ENCODE results near the gene CRACDL.

Gene CRACDL

DNA sequence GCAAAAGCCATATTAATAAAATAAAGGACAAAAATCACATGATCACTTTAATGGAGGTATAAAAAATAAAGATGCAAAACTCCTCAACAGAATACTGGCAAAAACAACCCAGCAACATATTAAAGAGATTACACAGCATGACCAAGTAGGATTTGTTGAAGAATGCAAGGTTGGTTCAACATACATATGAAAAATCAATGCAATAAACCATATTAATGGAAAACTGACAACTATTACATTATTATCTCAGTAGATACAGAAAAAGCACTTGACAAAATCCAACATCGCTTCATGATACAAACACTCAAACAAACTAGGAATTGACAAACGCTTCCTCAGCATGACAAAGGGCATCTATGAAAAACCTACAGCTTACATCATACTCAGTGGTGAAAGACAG lies 76.7 kb downstream of the CRACDL start:
- no peak for DNase-seq (ENCODE audit: low read depth in 2 of 2)

DNA sequence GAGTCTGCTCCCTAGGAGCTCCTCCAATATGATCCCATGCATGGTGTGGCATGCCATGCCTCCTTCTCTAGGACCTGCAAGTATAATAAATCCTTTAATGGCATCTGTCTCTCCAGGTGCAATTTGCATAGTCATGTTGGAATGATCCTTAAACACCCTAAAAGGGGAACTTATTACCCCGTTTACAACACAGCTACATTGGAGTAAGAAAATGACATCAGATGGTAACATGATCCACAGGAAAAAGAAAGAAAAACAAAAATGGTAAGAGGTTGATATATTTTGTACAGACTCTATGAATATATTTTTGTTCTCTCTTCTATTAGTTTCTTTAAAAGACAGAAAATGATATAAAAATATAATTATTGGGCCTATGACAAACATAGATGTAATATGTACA lies 79.0 kb downstream of the CRACDL start:
- DNase-seq (ENCODE audit: low read depth in 2 of 2) = no peak

DNA sequence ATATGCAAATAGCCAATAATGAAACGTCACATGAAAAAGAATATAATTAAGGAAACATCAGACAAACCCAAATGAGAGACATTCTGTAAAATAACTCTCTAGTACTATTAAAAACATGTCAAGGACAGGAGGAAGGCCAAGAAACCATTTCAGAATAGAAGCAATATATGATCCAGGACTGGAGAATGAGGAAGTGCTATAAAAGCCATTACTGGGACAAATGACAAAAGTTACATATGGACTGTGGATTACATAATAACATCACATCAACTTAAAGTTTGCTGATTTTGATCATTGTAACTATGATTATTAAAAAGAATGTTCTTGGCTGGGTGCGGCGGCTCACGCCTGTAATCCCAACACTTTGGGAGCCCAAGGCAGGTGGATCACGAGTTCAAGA lies 81.3 kb downstream of the CRACDL start:
- DNase-seq (ENCODE audit: low read depth in 2 of 2) = no peak

DNA sequence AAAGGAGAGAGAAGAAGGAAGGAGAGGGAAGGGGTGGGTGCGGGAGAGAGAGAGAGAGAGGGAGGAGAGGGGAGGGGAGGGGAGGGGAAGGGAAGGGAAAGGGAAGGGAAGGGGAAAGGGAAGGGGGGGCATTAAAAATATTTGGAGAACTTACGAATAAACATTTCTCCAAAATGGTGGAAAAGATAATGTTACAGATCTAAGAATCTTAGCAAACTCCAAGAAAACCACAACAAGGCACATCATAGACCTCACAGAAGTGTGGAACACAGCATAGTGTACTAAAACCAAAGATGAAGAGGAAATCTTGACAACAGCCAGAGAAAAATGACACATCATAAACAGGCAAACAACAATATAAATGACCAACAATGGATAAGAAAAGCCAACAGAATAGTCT lies 83.1 kb downstream of the CRACDL start:
- DNase-seq (ENCODE audit: low read depth in 2 of 2) = no peak

DNA sequence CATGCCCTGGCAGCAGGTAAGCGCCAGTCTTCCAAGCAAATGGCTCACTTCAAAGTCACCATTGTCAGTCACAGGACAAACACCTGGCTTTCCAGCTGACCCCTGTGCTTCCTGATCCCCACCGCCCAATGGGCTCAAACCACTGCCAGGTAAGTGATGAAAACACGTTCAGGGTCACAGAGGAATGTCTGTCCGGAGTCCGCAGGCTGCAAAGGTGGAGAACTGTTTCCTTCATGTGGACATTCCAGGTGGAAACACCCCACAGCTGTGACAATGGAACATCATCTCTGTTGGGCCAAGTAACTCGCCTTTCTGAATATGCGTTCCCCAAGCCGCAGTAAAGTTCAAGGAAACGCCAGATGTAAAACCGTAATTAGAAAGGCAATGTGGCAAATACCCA lies 86.0 kb downstream of the CRACDL start:
- DNase-seq (ENCODE audit: low read depth in 2 of 2) = no peak

DNA sequence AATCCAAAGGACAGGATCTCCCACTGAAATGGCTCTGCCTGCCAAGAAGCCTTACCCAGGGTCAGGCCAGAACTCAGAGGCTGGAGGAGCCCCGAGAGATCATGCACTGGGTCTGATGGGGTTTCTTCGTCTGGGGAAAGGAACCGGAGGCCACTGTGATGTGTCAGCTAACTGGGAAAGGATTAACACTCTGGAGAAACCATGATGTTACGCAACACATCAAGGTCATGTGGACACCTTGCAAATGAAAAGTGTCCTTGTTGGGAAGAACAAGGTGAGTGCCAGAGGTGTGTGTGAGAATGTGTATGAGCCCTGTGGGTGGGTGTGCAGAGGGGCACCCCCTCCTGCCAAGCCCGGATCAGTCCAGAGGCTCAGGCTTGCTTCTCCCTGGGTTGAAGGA lies 86.9 kb downstream of the CRACDL start:
- DNase-seq (ENCODE audit: low read depth in 2 of 2) = no peak

DNA sequence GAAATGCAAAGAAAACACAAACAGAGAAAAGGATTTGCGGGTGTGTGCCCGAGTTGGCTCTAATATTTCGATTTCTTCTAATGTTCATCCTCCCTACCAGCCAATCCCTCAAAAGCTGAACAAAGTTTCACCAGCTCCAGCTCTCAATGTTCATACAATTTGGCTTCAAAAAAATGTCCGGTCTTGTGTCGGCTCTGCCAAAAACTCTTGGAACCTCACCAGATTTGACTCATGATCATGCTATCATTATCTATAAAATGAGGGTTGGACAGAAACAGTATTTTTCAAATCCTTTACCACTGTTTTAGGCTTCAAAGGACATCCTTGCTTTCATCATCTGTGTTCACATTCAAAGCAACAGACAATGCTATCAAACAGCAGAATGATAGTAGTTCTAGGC lies 88.2 kb downstream of the CRACDL start:
- no peak for DNase-seq (ENCODE audit: low read depth in 2 of 2)

DNA sequence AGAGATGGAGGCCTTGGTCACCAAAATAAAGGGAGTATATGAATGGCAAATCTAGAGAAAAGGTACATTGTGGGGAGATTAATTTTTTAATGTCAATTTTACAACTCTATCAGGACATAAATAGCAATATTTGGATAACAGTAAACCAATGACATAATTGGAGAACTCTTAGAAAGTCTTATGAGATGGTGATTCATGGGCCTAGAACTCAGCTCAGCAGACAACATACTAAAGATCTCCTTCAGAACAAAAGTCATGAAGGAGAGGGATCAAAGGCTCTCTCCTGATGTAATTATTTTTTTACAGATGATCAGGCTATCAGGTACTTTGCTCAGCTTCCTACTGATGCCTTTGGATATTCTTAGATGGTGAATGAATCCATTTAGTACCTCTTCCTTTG lies 90.0 kb downstream of the CRACDL start:
- no peak for DNase-seq (ENCODE audit: low read depth in 2 of 2)

DNA sequence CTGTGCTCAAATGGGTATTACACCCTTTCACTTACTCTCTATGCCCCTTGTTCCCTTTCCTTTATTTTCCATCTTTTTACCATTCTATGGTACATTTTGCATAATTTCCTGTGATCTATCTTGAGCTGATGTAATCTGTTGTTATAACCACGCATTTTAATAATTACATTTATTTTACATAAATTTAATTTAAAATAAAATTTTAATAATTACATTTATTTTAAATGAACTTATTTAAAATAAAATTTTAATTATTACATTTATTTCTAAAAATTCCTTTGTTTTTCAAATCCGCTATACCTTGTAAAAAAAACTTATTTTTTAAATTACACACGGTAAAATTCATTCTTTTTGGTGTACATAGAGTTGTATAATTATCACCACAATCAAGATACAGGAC lies 93.9 kb downstream of the CRACDL start:
- no peak for DNase-seq (ENCODE audit: low read depth in 2 of 2)

DNA sequence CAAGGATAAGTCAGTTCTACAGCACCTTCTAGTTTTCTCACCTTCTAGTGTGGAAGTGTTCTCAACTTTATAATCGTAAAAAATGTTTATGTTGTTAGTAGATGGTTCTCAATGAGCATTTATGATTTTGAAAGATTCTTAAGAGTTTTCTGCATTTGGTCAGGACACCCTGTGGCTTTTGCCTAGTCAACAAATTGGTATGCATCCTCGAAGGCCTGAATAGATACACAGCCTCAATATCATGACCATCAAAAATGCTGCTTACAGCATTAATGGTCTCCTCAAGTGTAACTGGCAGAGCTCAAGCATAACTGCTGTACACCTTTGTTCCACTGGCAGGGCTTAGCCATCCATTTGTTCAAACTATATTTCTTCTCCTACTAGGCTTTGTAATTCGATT lies 96.7 kb downstream of the CRACDL start:
- no peak for DNase-seq (ENCODE audit: low read depth in 2 of 2)

DNA sequence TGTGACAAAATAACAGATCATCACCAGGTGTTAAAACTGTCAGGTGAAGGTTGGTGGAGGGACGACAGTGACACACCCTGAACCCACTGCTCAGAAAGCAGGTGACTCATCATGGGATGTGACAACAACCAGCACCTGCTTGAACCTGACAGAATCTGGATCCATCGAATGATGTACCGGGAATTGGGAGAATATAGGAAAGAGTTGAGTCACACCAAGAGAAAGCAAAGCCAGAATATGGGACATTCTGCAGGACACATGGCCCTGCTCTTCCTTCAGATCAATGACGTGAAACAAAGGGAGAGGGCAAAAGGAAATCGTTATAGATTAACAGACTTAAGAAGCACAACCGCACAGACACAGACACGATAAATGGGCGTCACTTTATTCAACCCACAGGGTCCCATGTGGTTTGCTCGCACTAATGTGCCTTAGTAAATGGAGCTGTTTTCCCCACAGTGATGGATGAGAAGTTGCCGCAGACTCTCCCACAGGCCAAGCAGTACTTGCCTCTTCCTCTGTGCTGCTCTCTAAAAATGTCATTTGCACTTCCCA lies 100.1 kb downstream of the CRACDL start:
- DNase-seq (ENCODE audit: low read depth in 2 of 2) = no peak

DNA sequence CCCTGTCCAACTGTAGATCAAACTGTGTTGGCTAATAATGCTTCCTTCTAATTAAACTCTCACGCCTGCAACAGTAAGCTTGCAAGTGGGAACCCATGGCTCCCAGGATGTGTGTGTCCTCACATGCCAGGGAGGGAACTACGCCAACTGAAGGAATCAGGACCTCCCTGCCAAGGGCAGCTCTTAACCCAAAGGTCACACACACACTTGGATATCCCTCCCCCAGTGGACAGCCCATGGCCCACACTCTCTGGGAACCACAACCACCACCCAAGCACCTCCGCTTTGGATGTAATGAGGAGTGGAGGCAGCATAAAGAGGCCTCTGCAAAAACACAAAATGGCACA lies 102.1 kb downstream of the CRACDL start:
- DNase-seq (ENCODE audit: low read depth in 2 of 2) = no peak

DNA sequence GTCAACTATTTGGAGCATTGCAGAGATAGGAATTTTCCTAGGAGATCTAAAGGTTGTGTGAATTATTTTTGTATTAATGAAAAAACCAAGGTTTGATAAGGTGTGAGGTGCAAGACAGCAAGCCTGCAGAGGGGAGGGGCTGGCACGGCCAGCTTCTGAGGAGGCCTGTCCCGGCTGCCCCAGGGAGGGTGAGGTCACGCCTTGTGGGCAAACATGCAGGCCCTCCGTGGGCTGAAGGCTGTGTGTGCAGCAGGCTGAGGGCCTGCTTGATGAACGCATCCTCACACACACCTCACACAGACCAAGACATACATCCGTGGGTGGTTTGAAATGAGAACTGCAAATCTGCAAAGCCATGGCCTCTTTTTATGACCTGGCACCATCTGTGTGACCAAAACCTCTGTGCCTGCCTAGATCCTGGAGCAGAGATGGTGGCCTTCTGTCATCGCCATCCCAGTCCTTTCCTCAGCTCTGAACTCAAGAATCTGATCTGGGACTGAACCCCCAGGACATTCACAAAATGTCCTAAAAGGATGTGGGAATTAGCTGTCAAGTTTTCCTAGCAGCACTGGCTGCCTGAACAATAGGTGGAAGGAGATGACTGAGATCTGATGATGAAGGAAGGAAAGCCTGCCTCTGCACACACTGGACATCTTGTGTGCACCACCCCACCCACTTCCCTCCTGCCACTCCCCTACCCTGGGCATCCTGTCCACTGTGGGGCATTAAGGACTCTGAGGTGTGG lies 102.7 kb downstream of the CRACDL start:
- peak in 1 of 2 donors; percentile 22 for DNase-seq (ENCODE audit: low read depth in 2 of 2)

DNA sequence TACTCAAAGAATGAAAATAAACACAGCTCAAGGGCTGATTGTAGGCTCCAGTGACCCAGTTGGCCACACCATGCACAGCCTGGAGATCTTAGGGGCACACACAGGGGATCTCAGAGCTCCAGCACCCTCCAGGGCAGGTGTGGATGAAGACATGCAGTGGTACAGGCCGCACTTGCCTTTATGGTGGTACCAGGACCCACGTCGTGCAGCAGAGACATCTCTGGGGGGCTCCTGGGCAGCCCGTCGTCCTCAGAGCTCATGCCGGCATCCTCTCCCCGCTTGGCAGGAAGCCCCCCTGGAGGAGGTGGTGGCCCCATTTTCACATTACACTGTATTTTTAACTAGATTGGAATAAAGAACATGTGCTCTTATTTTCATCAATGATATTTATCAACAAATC lies 103.9 kb downstream of the CRACDL start:
- no peak for DNase-seq (ENCODE audit: low read depth in 2 of 2)

DNA sequence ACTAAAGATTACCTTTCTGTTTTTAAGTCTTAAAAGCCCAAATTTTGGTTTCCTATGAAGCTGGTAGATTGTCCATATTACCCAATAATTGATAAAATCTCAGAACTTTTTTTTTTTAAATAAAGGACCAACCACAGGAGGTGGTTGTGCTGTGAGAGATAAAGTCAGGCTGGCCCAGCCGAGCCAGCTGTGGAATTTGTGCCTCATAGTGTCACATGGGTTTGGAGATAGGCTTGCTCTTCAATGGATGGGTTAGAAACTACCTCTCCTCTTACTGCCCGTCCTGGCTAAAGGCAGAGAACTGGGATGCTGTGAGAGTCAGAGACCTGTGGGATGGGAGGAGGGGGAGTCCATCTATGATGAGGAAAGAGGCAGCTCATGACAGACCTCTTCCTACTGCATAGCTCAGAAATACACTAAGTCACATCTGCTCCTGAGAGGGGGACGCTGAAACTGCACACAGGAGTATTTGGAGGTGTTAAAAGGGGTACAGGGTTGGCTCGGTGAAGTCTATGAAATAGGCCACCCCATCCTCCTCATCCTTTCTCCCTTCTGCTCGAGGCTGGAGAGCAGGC lies 105.4 kb downstream of the CRACDL start:
- DNase-seq (ENCODE audit: low read depth in 2 of 2) = no peak

DNA sequence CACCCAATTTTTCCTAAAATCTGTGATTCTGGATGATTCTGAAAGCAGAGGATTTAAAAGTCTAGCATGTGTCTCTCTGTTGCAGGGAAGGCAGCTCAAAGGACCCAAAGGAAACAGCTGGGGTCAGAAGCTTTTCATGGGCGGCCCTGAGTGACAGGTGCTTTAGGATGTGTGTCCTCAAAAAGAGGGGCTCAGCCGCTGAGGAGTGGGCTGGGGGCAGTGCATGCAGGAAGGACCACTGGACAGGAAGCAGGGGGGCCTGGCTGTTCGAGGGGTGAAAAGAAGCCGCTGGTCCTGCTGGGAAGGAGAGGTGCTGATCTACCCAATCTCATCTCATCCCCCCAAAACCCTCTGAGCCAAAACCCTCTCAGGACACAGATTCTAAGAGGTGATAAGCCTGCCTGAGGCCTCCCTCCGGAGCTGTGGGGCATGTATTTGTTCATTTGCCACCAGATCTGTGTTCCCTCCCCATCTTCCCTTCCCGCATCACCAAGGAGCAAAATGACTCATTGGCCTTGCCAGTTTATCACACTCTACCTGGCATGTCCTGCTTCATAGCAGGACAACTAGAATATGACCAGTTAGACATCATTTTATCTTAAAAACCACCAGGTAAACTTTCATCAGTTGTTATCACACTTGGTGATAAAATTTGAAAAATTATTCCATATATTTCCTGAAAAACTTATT lies 106.3 kb downstream of the CRACDL start:
- DNase-seq (ENCODE audit: low read depth in 2 of 2) = no peak

DNA sequence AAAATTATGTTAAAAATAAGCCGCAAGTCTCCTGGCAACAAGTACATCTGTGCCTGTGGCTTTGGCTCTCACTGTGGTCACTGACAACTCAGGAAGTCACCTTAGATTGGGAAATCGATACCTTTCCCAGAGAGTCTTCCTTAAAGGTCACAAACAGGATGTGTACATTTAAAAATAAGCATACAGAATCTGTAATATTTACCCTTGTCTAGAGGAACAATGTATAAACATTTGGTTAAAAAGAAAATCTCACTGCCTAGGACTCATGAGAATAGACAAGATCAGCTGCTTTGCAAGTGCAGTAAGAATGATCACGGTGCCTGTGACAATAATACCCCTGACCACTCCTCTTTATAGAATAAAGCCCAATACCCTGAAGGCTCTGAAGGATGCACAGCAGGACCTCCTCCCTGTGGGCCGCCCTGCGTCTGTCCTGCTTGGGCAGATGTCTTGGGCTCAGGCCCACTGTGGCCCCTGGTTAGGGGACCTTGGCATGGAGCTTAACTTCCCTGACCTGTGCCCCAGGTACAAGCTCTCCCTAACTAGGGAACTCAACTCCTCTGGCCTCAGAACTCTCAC lies 107.1 kb downstream of the CRACDL start:
- DNase-seq (ENCODE audit: low read depth in 2 of 2) = no peak

DNA sequence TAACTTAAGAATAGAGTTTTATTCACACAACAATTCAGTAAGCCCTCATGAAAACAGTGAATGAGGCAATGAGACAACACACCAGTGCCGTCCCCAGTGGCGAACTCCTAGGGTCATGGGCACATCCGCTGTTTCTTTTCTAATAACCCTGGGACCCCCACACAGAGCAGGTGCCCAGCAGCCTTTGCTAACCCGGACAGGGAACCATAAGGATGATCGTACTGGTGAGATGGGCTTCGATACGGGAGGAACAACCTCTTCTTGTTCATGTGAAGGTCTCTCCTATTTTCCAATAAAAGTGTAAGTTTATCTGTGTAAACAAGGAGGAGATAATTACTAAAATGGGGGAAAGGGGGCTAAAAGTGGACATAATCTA lies 107.7 kb downstream of the CRACDL start:
- no peak for DNase-seq (ENCODE audit: low read depth in 2 of 2)

DNA sequence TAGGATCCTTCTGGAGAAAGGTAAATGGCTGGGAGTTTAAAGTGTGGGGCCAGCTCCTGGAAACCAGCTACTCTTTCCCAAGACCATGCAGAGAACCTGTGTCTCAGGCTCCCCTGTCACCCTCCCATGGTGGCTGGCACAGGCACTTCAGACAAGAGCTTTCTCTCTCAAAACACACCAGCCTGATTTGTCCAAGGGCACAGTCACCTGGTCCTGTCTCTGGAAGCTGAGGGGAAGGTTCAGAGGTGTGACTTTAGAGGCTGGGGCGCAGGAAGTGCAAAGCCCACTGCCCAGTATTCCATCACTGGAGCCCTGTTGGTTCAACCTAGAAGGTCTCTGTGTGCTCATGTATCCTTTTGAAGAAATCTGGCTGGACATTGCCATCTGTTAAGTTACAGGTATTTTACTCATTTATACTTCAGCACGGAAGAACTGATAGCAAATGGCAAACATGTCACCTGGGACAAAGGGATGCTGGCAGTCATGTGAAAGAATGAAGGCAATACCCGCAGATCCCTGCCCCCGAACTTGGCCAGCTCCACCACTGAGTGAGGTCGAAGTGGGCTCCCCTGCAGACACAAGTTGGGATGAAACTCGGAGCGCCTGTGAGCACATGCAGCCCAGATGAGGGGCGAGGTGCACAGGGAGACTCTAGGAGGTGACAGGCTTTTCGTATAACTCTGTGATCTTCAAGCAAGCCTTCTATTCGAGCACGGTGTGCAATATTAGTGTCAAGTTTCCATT lies 108.2 kb downstream of the CRACDL start:
- DNase-seq (ENCODE audit: low read depth in 2 of 2) = no peak

DNA sequence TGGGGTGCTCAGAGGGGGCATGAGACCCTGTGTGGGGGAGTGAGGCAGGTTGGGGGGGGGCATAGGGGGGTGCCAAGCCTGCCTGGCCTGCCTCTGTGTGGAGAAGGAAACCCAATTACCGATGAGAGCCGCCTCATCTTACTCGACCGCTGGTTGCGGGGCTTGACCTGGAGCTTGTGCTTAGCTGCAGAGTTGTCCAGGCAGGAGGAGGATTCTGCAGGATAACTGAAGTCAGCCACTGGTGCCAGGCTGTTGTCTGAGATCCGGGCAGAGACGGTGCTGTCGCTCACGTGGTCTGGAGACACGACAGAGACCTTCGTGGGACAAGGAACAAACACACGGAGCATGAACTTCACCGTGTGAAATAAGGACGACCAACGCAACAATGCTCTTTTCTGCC lies 109.2 kb downstream of the CRACDL start:
- no peak for DNase-seq (ENCODE audit: low read depth in 2 of 2)

DNA sequence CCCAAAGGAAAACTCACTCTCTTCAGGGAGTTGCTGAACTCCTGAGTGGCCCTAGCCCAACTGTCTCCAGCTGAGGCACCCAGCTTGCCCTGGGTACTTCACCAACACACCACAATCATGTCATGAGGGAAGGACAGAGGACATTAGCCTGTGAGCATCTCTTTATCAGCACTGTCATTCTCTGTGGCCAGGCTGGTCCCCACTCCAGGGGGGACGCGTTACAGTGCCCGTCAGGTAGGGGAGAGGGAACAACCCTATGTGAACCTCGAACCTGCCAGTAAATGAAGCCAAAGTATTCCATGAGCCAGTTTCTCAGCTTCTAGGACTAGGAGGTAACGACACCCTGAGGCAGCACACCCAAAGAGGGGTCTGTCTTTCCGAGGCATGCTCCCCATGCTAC lies 110.2 kb downstream of the CRACDL start:
- DNase-seq (ENCODE audit: low read depth in 2 of 2) = no peak

DNA sequence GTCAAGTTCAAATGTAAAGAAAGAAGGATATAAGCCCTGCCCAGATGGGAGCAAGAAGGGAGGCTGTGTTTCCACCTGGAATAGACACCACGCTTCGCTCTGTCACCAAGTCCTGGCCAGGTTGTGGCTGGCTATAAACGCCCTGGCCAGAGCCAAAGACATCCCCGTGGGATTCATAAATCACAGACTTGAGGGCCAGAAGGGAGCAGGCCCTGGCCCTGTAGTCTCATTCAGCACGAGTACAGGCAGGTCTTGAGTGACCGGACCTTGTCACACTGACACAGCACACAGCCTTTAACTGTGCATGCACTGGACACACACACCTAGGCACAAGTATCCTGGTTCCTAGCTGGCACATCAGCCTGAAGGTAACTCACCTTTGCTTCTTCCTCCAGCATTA lies 110.6 kb downstream of the CRACDL start:
- no peak for DNase-seq (ENCODE audit: low read depth in 2 of 2)

Measured in stimulated activated CD8-positive, alpha-beta memory T cell treated with anti-CD3 and anti-CD28 coated beads, Interleukin-15, amount 100 ng/mL, for 48 hours (primary cell).